ENCODE measurements around the gene CDH4.
A peak's percentile ranks its signal among the peaks of the same experiment; 100 is the strongest.

CDH4 gene

DNA sequence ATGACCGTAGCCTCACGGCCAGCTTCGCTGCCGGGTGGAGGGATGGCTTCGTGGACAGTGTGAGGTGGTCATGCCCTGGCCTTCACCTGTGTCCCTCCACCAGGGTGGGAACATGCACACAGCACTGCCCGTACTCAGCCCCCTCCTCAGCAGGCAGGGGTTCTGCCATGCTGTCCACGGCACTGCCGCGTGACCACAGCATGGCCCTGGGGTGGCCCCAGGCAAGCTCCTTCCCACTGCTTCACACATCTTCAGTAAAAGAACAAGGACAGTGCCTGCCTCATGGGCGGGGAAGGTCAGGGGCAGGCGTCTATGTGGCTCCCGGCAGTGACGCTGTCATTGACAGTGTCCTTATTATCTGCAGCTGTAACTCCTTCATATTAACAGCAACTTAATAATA, 607.7 kb downstream of the CDH4 start:
- no peak for DNase-seq

DNA sequence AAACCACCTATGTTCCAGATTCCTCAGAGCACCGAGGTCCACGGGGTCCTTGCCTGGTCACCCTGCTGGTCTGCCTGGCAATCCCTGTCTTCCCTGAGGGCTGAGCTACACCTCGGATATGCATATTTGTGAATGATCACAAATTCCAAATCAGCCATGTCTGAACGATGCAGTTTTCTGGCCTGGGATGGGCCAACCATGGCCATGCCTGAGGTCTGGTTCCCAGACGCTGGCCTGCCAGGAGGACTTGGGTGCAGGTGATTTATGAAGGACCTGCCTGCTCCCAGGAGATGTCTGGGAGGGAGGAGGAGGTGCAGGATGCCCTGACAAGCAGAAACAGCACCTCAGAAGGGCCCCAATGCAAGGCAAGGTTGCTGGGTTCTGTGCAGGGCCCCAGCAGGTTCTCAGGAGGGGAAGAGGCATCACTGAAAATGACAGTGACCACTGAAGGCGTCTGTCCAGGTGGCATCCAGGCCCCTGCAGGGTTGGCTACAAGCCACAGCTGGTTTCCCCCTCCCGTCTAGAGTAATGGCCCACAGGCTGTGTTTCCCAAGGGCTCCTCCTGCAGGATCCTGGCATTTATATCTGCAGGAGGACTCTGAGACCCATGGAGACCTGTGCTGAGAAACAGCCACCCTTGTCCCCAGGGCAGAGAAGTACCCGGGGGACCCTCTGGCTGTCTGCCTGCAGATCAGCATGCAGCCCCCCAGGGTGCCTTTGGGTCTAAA, 608.4 kb downstream of the CDH4 start:
- no peak for DNase-seq

DNA sequence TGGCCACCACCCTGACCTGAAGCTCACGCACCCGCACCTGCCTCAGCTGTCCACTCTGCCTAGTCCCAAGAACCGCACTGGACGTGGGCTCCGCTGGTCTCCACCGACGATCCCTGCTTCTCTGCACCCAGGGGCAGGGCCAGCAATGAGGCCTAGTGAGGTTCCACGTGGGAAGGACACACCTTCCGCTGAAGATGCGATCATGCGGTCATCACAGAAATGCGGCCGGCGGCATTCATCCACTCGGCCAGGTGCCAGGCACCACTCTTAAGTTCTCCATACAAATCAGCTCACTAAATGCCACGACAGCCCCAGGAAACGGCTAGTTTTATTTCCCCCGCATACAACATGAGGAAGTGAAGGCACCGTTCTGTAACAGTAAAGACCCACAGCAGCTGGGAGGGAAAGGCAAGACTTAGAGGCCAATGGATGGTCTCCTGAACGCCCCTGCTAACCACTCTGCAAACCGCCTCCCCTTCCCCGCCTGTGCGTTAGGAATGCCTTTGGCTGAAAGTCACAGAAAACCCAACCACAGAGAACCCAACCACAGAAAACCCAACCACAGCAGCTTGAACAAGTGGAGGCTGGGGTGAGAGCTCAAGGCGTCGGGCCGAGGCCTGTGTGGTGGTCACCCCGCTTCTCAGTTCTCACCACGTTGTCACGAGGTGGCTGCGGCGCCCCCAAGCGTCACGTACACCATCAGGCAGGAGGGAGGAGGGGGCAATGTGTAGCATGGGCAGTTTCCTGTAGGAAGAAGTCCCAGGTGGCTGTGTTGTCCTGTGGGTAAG, 609.2 kb downstream of the CDH4 start:
- DNase-seq = no peak

DNA sequence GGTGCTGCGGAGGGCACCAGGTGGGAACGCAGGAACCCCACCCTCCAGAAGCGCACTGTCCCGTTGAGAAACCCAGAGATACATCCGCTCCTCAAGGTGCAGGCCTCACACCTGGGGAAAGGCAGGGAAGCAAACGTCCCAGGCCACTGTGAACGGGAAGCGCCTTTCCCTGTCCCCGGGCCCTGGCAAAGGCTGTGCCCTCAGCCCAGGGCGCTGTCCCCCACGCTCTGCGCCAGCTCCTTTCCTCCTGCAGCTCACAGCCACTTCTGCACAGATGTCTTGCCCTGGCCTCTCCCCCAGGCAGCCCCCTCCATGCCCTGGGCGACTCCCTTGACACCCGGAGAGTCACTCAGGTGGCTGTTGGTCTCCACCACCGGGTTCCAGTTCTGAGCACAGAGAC, 609.8 kb downstream of the CDH4 start:
- no peak for DNase-seq

DNA sequence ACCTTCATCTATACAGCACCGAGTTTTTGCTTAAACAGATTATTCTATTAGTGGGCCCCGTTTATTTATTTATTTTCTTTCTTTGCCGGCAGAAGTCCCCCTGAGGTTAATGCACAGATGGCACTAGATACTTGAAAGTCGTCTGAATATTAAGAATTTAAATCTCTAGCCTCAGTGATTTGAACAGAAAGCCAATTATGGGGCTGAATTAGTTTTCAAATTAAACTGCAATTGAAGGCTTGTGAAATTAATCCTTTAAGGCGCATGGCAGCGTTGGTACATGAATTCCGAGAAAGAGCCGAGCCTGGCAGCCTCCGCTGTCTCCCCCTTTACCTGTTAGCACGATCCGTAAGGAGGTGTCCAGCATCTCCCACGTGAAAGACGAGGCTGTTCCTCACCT, 610.8 kb downstream of the CDH4 start:
- DNase-seq = no peak

DNA sequence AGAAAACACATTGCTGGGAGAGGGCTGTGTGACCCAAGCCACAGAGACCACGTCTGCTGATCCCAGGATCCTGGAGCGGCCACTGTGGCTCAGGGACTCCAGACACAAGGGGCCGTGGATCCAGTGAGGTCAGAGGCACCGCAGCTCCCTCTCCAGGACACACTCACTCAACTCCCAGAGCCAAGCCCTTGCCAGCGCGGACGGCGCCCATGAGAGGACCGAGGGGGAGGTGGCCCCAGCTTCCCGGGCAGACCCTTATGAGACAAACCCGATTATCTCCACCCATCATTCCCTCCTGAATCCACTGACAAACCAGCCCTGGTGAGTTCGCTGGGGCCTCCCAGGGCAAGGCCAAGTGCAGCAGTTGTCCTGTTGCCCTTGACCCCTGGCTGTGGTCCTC, 612.4 kb downstream of the CDH4 start:
- DNase-seq = no peak

DNA sequence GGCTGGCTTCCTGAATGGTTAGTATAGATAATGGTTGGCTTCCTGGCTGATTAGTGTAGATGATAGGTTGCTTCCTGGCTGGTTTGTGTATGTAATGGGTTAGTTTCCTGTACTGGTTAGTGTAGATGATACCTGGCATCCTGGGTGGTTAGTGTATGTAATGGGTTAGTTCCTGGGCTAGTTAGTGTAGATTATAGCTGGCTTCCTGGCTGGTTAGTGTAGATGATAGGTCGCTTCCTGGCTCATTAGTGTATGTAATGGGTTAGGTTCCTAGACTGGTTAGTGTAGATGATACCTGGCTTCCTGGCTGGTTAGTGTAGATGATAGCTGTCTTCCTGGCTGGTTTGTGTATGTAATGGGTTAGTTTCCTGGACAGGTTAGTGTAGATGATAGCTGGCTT, 613.3 kb downstream of the CDH4 start:
- DNase-seq = no peak

DNA sequence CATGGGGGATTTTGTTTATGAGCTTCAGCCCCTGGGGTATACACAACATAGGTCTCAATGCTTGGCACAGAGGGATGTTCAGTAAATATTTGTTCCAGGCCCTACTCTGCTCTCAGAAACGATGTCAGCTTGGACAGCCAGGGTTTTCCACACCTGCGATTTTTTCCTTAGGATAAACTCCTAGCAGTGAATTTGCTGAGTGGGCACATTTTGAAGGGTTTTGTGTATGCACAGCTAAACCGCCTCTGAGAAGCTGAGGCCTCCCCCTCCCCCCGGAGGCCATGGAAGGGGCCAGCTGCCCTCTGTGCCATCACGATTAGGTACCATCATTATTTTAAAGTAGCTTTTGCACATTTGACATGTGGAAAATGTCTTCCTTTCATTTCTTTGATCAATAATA, 614.1 kb downstream of the CDH4 start:
- no peak for DNase-seq

DNA sequence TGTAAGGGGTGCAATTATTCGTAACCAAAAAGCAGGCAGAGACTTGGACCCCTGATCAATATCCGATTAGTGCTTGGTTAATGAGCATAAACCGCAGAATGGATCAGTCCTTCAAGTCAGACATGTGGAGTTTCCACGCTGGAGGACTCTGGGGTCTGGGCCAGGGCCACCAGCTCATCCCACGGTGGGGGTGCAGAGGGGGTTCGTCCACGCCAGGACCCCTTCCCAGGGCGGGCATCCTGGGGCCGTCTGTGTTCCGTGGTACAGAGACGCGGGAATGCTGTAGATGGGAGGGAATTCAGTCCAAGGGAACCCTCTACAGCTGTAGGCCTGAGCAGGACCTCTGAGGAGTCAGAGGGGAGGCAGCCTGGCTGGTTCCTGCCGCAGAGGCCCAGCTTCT, 615.9 kb downstream of the CDH4 start:
- DNase-seq = no peak

DNA sequence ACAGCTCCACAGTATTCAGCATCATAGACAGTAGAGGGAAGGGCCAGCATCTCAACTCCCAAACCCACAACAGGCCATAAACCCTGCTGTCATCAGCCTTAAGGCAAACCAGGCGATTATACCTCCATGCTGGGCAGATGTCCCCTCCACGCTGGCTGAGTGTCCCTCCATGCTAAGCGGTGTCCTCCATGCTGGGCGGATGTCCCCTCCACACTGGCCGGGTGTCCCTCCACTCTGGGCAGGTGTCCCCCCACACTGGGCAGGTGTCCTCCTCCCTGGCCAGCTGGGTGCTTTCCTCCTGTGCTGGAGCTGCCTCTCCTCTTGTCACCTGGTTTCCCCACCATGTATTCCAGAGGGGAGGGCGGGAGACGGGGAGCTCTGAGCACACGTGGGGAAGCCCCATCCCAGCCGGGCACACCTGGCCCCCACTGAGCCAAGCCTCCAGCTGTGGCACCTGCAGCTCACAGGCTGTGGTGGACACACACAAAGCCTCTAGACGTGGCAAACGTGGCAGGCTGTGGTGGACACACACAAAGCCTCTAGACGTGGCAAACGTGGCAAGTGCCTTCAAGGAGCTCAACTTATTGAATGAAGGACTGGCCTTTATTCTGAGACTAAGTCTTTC, 616.5 kb downstream of the CDH4 start:
- DNase-seq = no peak

DNA sequence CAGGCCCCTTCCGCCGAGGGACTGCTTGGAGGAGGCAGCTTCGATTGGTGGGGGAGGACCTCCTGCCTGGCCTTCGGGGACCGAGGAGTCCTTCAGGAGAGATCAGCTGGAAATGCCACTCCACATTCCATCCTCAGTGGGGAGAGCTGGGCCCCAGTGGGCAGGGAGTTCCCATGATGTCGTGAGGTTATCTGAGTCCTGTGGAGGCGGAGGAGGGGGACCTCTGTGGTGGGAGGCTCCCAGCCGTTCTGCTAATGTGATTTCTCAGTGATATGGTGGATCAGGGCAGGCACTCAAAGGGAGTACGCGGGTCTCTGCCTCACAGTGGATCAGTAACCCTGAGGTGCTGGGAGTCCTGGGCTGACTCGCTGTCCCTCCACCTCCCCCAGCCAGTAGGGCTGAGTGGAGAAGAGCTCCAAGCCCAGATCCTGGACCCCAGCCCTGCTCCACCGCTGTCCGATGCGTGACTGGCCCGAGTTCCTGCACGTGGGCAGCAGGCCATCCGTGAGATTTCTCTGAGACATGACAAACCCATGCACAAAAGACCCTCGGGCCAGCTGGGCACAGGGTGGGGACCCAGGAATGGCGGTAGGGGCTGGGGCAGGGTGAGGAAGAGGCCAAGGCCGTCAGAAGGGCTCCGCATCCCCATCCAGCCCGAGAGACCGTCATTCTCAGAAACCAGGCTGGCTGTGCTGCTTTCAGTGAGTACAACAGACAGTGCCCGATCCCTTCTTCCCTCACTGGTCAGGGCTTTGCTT, 617.9 kb downstream of the CDH4 start:
- no peak for DNase-seq

DNA sequence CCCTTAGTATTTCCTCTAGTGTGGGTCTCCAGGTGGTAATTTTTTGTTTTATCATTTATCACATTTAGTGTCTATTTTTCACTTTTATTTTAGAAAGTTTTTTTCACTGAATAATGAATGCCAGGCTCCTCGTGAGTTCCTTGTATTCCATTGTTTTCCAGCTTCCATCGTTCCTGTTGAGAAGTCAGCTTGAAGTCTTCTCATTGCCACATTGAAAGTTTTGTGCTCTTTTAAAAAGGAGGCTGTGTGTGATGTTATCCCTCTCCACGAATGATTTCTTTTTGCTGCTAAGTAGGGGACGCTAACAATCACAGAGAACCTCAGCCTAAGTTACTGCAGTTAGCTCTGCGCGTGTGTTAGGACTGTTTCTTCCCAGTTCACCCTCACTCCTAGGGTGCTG, 619.1 kb downstream of the CDH4 start:
- no peak for DNase-seq

DNA sequence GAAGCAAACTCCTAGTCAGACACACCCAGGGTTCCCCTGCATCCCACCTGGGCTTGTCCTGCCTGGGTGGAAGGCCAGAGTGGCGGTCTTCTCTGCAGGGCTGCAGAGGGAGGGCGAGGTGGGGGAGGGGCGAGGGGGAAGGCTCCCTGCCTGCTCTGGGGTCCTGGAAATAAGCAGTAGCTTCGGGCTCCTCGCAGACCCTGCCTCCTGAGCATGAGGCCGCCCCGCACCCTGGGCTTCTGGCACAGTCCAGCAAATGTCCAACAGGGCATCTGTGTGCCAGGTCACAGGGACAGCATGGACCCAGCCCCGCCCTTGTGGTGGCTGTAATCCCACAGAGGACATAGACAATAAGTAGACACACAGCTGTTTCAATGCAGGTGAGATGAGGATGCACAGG, 619.9 kb downstream of the CDH4 start:
- no peak for DNase-seq

DNA sequence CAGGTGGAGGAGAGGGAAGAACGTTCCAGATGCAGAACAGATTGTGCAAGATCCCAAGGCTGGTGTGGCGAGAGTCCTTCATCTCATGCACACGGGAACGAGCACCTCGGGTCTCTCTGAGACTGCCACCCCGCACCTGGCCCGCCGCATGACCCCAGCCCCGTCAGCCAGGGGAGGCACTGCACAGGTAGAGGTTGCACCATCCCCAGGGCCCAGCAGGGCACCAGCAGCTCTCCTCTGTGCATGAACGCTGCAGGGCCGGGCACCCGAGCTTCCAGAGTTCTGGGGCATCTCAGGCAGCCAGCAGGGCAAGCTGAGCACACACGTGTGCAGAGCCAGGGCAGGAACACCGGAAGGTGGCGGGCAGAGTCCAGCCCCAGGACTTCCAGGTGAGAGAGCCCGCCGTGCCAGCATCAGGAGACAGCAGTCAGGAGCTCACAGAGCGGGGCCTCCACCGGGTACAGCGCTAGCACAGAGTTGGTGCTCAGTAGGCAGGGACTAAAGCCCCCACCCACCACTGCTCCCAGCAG, 620.4 kb downstream of the CDH4 start:
- DNase-seq = no peak

DNA sequence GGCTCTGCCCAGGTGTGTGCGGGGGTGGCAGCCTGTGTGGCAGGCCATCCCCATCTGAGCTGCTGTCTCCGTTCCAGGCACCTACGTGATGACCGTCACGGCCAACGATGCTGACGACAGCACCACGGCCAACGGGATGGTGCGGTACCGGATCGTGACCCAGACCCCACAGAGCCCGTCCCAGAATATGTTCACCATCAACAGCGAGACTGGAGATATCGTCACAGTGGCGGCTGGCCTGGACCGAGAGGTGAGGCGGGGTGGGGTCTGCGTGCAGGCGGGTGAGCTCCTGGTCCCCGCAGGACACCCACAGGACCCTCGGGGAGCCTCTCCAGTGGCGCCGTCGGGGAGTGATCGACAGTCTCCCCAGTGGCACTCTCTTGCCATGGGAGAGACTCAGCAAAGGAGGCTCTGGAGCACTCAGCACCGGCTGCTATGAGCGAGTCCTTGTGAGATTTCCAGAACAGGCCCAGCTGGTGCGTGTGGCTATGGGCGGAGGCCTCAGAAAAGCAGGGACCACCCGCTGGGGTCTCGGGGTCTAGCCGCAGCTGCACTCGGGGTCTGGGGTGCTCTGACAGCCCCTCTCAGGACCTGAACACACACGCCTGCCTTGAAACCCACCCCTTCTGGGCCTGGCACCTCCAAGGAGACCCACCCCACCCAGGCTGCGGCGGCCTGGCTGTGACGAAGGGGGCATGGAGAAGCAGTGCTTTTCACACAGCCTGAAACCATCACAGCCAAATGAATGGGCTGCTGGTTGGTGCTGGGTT, 621.8 kb downstream of the CDH4 start:
- DNase-seq = no peak

DNA sequence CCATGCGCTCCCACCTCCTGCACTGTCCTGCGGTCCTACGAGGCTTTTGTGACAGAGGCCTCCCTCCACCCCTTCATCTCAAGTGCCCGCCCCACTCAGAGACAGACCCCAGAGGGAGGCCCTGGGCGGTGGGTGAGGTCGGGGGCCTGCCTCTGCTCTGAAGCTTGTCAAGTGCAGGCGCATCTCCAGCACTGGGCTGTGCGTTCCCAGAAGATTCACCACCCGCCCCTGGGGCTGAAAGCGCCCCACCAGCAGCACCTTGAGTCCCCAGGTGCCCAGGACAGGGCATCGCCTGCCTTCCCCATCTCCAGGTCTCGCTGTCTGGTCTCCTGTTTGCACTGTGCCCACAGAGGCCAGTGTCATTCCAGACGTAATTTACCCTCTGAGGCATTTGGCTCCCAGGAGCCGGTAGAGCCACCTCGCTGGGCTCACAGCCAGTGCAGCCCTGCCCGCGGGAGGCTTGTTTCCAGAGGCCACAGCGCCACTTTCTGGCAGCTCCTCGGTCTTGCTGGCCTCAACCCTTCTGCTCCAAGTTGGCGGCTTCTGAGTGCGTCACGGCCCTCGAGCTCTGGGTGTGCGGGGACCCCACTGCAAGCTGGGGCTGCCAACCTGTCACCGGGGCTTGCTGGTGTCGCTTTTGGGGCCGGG, 622.5 kb downstream of the CDH4 start:
- peak; percentile 47 for DNase-seq

DNA sequence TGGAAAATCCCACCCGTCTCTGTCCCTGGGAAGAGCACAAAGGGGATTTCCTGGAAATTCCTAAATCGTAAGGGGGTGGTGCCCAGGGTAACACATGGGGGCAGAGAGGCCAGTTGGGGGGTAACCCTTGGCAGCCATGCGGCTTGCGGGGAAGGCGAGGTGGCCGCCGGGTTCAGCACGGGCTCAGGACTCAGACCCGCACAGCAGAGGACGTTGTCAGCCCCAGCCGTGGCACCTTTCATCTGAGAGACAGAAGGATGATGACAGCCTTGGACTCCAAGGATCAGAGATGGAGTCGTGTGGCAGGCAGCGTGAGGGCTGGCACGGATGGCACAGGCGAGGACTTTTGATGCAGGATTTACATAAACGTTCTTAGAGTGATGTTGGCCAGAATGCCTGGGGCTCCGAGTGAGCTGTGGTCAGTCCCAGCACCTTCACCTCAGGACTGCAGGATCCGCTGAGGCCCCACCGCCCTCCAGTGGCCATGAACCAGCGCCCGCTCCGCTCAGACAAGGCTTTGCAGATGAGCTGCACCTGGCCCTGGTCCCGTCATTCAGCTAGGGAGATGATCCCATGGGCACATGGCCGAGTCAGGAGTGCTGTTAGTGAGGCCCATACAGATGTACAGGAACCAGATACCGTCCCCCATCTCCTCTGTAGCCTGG, 623.3 kb downstream of the CDH4 start:
- no peak for DNase-seq

DNA sequence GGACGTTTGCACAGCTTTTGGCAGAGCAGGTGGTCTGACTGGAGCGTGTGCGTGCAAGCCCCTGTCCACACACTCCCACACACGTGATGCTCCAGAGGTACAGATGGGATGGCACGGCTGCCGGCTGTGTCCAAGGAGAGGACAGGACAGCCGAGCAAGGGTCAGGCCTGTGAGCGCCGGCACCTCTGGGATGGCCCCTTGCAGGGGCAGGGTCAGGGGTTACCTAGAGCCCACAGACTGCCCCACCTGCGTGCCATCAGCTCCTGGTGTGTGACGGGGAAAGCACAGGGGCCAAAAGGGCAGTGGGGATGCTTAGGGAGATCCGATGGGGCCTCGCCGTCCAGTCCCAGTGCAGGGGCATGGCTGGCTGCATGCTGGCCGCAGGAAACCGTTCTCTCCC, 623.9 kb downstream of the CDH4 start:
- DNase-seq = no peak

DNA sequence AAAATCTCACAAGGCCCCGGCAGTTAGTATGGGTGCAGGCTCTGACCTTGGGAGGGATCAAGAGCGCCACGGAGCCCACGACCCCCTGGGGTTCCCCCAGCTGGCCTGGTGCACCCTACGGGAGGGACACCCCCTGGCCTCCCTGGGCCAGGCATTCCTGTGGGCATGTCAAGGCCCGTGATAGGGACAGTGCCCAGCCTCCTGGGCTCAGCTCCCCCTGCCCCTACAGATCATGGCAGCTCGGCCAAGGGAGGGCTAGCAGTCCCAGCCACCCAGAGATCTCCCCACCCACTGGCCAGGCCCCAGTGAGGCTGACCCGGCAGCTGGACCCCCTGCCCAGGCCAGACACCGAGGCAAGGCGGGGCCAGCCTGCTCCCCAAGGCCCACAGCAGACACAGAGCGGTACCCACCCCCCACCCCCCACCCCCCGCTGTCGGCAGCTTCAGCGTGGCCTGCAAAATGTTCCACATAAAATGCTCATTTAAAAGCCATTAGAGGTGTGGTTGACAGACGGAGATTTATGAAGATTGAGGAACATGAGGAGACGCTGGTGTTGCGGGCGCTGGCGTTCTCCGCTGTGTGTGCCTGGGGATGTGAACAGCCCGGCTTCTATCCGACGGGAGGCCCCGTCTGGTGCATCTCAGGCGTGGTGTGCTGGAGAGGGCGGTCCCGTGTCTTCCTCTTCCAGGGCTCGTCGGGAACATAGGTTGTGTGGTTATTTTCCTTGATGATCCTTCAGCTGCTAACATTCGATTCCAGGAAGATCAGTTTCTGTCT, 625.1 kb downstream of the CDH4 start:
- no peak for DNase-seq

DNA sequence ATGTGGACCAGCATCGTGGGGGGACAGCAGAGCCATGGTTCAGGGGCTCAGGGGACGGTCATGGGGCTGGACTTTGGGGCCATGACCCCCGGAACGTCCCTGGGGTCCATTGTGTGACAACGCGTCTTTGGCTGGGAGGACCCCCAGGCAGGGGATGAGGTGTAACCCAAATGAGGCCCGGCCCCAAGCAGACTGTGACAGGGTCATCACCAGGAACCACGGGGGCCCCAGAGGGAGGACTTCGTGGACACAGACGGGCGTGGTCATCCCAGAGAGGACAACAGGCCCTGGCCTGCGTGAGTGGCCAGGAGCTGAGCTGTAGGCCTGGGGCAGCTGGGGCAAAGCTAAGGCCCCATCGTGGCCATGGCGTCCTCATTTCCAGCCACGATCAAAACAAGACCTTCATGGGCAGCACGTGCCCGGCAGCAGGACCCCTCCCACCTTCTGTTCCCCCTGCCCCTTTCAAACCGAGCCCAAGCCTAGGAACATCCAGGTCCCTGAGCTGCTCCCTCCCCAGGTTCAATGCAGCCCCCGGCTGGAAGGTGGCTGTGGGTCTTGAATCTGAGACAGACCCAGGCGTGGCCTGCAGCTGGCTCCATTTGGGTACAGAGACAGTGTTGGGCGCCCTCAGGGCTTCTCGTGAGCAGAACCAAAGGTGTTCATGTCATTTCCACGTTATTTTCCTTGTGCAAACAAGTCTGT, 625.9 kb downstream of the CDH4 start:
- DNase-seq = no peak
